WTC11 (cell line): ENCODE results near the gene MFSD12.
A peak's percentile ranks its signal among the peaks of the same experiment; 100 is the strongest.

Source experiments
- CTCF ChIP-seq: fragments of 200-600 bp; IDR thresholded peaks from 2 replicates; pipeline ENCODE4 v1.8.0; 2022; ENCODE audit warnings: antibody characterized with exemption
- TCF7 ChIP-seq: sonication (generic); formaldehyde crosslinking; IDR thresholded peaks from 2 replicates; pipeline ENCODE4 v1.8.0; 2022; ENCODE audit warnings: mild to moderate bottlenecking, low read depth, missing genetic modification reagents, moderate library complexity
- ZNF423 ChIP-seq: fragments of 250-450 bp; sonication (Bioruptor Pico); IDR thresholded peaks from 2 replicates; pipeline ENCODE4 v2.1.2; 2022; ENCODE audit warnings: mild to moderate bottlenecking, moderate library complexity

DNA sequence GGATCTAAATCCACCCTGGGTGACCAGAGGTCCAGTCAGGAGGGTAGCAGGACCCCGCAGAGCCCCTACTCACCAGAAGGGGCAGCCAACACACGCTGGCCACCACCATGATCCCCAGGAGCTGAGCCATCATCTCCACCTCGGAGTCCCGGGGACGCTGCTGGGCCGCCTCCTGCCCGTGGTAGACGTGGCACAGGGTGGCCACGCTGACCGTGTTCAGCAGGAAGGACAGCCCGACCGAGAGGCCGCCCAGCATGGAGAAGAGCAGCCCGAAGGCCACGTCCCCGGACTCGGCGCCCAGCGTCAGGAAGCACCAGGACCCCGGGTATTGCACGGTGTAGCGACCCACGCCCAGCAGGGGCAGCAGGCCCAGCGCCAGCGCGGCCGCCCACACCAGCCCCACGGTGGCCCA lies 42.4 kb upstream of the MFSD12 start:
- peak; percentile 43 for TF ChIP-seq CTCF
- no peak for TF ChIP-seq TCF7 (CRISPR knock-in tag)
- TF ChIP-seq ZNF423: no peak
